CD4-positive, alpha-beta T cell (primary cell): ENCODE measurements around the gene SRRM5. TPM values are rescaled to one million over a fixed set of nuclear protein-coding genes. Genes with fewer than 3 reads are reported as not detected.

Experiments used
- ATAC-seq: fragments of 200-7000 bp; cut with Tn5 transposase; one replicate; pipeline ENCODE4 v1.10.0; 2022; ENCODE audit warnings: mild to moderate bottlenecking; ENCODE audit not compliant: poor library complexity
- CTCF ChIA-PET: fragments of 350-600 bp; sonication (Branson Sonifier 250); formaldehyde crosslinking; loops from one replicate; lab custom pipeline; 2021; ENCODE audit warnings: antibody characterized with exemption, inconsistent platforms; lab: Charles Lee
- POLR2A ChIA-PET: fragments of 350-600 bp; sonication (Branson Sonifier 250); formaldehyde crosslinking; loops from one replicate; lab custom pipeline; 2021; ENCODE audit warnings: antibody characterized with exemption, inconsistent platforms; lab: Charles Lee
- DNase-seq, 14 experiments: peaks; one replicate each; pipeline ENCODE4 v3.0.0-alpha.2; 2013 to 2020; ENCODE audit warnings: mixed read lengths in 2 of 14
- H3K27ac ChIP-seq, 2 donors: one replicate each; pipeline versions ENCODE4 v1.5.1 to v1.7.0; 2013; ENCODE audit warnings: low read length in 2 of 2, low read depth in 1 of 2, mild to moderate bottlenecking in 1 of 2
- H3K27me3 ChIP-seq, 2 experiments: 1 replicate in 1 of 2; 2 replicates in 1 of 2; pipeline versions ENCODE4 v1.6.1 to v1.7.0; 2013; ENCODE audit warnings: low read length in 2 of 2, control low read depth in 1 of 2, mild to moderate bottlenecking in 1 of 2, moderate library complexity in 1 of 2; ENCODE audit not compliant: insufficient read depth in 2 of 2, control insufficient read depth in 1 of 2
- H3K36me3 ChIP-seq: one replicate; pipeline ENCODE4 v1.6.1; 2013; ENCODE audit warnings: low read length, control low read depth; ENCODE audit not compliant: insufficient read depth
- H3K4me1 ChIP-seq: one replicate; pipeline ENCODE4 v1.6.1; 2013; ENCODE audit warnings: low read length, control low read depth; ENCODE audit not compliant: insufficient read depth
- H3K4me3 ChIP-seq: one replicate; pipeline ENCODE4 v1.5.1; 2013; ENCODE audit warnings: mild to moderate bottlenecking, low read length, moderate library complexity
- H3K9me3 ChIP-seq, 2 experiments: 1 replicate in 1 of 2; 2 replicates in 1 of 2; pipeline versions ENCODE4 v1.6.1 to v1.7.0; 2013; ENCODE audit warnings: low read length in 2 of 2, mild to moderate bottlenecking in 2 of 2, control low read depth in 1 of 2, moderate library complexity in 1 of 2; ENCODE audit not compliant: control insufficient read depth in 1 of 2, insufficient read depth in 1 of 2
- H3K27ac Mint-ChIP-seq: one replicate; pipeline ENCODE4 v1.8.0; 2020; ENCODE audit warnings: mixed read lengths
- H3K27me3 Mint-ChIP-seq: one replicate; pipeline ENCODE4 v1.8.0; 2021; ENCODE audit warnings: mixed read lengths
- H3K36me3 Mint-ChIP-seq: one replicate; pipeline ENCODE4 v1.8.0; 2021; ENCODE audit warnings: low read depth, mixed read lengths
- H3K4me1 Mint-ChIP-seq: one replicate; pipeline ENCODE4 v1.8.0; 2021; ENCODE audit warnings: low read depth, mixed read lengths
- H3K4me3 Mint-ChIP-seq: one replicate; pipeline ENCODE4 v1.8.0; 2020; ENCODE audit warnings: mild to moderate bottlenecking, mixed read lengths
- H3K9me3 Mint-ChIP-seq: one replicate; pipeline ENCODE4 v1.8.0; 2020; ENCODE audit warnings: mixed read lengths
- CTCF ChIP-seq: fragments of 200-600 bp; IDR thresholded peaks from one replicate; pipeline ENCODE4 v1.8.0; 2022; ENCODE audit warnings: antibody characterized with exemption, mild to moderate bottlenecking
- intact Hi-C, 2 experiments: fragments of 100-400 bp; cut with DNase I in 1 of 2; cut with micrococcal nuclease in 1 of 2; formaldehyde crosslinking; loops; one replicate each; pipeline versions ENCODE4 v1.15.1 to v1.9.0; 2023 to 2025; cut with DNase I, micrococcal nuclease
- total RNA-seq, 174 experiments: library from RNA in 2 of 174; stranded (reverse) in 2 of 174; gene quantifications; one replicate each; pipeline ENCODE4 v1.2.3 and lab custom pipeline; 2021 to 2026

SRRM5 gene
- total RNA-seq, 2 experiments from 2014 or later, result 0.25 to 0.56 TPM

DNA sequence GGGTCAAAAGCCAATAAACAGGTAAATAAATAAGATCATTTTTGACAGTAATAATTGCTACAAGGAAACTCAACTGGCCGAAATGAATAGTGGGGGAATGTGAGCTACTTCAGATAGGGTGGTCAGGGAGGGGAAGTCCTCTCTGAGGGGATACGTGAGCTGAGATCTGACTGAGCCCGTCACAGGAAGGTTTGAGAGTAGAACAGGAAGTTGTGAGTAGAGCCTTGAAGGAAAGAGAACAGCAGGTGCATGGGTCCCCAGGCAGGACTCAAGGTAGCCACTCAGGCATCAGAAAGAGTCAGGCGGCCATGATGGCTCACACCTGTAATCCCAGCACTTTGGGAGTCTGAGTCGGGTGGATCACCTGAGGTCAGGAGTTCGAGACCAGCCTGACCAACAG is 22.2 kb upstream of the SRRM5 start:
- no peak overlapping the region for H3K27ac ChIP-seq
- no peaks in the 10 kb centered on the region for H3K27me3 Mint-ChIP-seq
- DNase-seq, result peak in 1 of 14 experiments; percentile 11

DNA sequence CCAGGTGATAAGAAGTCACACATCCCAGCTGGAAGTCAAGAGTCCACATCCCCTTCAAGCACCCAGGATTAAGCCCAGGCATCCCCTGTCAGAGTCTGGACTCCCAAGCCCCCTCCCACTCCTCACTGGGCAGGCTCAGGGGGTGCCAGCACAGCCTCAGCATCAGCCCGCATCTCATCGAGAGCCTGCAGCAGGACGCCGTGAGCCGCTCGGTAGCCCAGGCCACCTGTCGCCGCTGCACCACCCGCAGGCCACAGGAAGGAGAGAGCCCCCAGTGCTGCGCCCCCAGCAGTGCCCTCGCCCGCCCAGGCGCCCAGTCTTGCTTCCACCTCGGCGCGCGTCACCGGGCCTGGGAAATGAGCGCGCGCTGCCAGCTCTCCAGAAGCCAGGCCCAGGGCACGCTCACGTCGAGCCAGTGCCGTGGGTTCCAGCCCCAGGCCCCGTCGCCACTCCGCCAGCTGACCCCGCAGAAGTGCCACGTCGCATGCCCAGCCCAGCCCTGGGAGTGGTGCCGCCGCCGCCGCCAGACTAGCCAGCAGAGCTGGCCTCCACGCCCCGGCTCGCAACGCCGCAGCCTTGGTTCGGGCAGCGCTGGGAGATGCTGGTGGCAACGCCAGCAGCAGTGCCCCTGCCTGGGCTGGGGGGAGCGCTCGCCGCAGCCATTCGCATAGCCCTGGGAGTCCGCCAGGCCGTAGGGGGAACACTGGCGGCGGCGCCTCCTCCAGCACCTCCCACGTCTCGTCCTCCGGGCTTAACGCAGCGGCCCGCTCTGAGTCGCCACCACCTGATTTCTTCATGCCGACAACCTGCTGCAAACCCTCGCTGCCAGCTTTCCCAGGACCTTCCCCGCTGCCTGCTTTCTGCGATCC is 19.8 kb upstream of the SRRM5 start:
- H3K27ac Mint-ChIP-seq, result no peak overlapping the region
- POLR2A ChIA-PET, result interaction anchor here (0.6 kb wide), 1 partner anchor 57 kb away, joined by 3 read pairs; no protein-coding TSS in a partner anchor

More for the DNA sequence above, 22.2 kb upstream of the SRRM5 start:
- no peaks in the 10 kb centered on the region for H3K27me3 ChIP-seq
- Mint-ChIP-seq H3K36me3 (peaks cover 23% of the 10 kb centered on the region), H3K9me3 (no peaks in the 10 kb centered on the region), H3K4me1 (peaks cover 21% of the 10 kb centered on the region), H3K4me3 (no peak overlapping the region), H3K27ac (peak overlapping the region; percentile 16)
- H3K4me3 ChIP-seq, result no peak overlapping the region
- peaks cover 17% of the 10 kb centered on the region for H3K4me1 ChIP-seq
- peaks cover 13% of the 10 kb centered on the region for H3K36me3 ChIP-seq
- ChIA-PET POLR2A (no interaction called here), CTCF (interaction anchor here (1.5 kb wide), 1 partner anchor 35 kb away, joined by 6 read pairs; no protein-coding TSS in a partner anchor)
- intact Hi-C loops, result loop anchor here in 1 of 2 experiments (5.0 kb wide), 1 partner anchor 52 kb away; no protein-coding TSS in a partner anchor
- no peak for TF ChIP-seq CTCF
- ATAC-seq, result no peak
- H3K9me3 ChIP-seq, result no peaks in the 10 kb centered on the region

More for the DNA sequence above, 19.8 kb upstream of the SRRM5 start:
- no peak for TF ChIP-seq CTCF
- Histone ChIP-seq H3K4me3 (no peak overlapping the region), H3K4me1 (peaks cover 39% of the 10 kb centered on the region), H3K36me3 (peaks cover 13% of the 10 kb centered on the region), H3K27ac (no peak overlapping the region), H3K27me3 (no peaks in the 10 kb centered on the region), H3K9me3 (no peaks in the 10 kb centered on the region)
- Mint-ChIP-seq H3K36me3 (peaks cover 41% of the 10 kb centered on the region), H3K27me3 (no peaks in the 10 kb centered on the region), H3K4me1 (peaks cover 42% of the 10 kb centered on the region), H3K9me3 (no peaks in the 10 kb centered on the region), H3K4me3 (no peak overlapping the region)
- no peak for DNase-seq
- intact Hi-C loops, result loop anchor here in 1 of 2 experiments (5.0 kb wide), 1 partner anchor 55 kb away; no protein-coding TSS in a partner anchor
- CTCF ChIA-PET, result interaction anchor here (0.7 kb wide), 1 partner anchor 144 kb away, joined by 3 read pairs; no protein-coding TSS in a partner anchor
- ATAC-seq, result no peak
